Panc1 (cell line): ENCODE measurements around the gene DCAF11.

ENCODE experiments used
- POLR2AphosphoS5 ChIP-seq: IDR thresholded peaks from 2 replicates; pipeline ENCODE4 v1.6.1; 2012; ENCODE audit warnings: mild to moderate bottlenecking, low read depth, low read length, moderate library complexity
- SIN3A ChIP-seq: IDR thresholded peaks from 2 replicates; pipeline ENCODE4 v1.6.1; 2012; ENCODE audit warnings: low read depth, mild to moderate bottlenecking, low read length, moderate library complexity, borderline replicate concordance; ENCODE audit not compliant: insufficient read depth
- TCF7L2 ChIP-seq: IDR thresholded peaks from 2 replicates; pipeline ENCODE4 v1.6.1; 2011; ENCODE audit warnings: mild to moderate bottlenecking, low read depth, low read length, inconsistent platforms
- TF ChIP-seq, protein P1 (sequence below): fragments of 450-650 bp; IDR thresholded peaks from 2 replicates; pipeline ENCODE4 v1.5.1; 2017; ENCODE audit warnings: mild to moderate bottlenecking
- TF ChIP-seq, protein P2 (sequence below), 2 experiments: IDR thresholded peaks; 2 replicates each; pipeline ENCODE4 v1.6.1; 2011 to 2012; ENCODE audit warnings: low read depth in 2 of 2, control low read depth in 1 of 2, low read length in 1 of 2, mild to moderate bottlenecking in 1 of 2, moderate library complexity in 1 of 2; ENCODE audit not compliant: insufficient read depth in 1 of 2

GRCh38 chr14:24138396-24139271, 24.1 kb downstream of the DCAF11 start:
- TF ChIP-seq POLR2AphosphoS5: no peak
- TF ChIP-seq, protein P1, sequence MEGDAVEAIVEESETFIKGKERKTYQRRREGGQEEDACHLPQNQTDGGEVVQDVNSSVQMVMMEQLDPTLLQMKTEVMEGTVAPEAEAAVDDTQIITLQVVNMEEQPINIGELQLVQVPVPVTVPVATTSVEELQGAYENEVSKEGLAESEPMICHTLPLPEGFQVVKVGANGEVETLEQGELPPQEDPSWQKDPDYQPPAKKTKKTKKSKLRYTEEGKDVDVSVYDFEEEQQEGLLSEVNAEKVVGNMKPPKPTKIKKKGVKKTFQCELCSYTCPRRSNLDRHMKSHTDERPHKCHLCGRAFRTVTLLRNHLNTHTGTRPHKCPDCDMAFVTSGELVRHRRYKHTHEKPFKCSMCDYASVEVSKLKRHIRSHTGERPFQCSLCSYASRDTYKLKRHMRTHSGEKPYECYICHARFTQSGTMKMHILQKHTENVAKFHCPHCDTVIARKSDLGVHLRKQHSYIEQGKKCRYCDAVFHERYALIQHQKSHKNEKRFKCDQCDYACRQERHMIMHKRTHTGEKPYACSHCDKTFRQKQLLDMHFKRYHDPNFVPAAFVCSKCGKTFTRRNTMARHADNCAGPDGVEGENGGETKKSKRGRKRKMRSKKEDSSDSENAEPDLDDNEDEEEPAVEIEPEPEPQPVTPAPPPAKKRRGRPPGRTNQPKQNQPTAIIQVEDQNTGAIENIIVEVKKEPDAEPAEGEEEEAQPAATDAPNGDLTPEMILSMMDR: no peak
- TF ChIP-seq, protein P2, sequence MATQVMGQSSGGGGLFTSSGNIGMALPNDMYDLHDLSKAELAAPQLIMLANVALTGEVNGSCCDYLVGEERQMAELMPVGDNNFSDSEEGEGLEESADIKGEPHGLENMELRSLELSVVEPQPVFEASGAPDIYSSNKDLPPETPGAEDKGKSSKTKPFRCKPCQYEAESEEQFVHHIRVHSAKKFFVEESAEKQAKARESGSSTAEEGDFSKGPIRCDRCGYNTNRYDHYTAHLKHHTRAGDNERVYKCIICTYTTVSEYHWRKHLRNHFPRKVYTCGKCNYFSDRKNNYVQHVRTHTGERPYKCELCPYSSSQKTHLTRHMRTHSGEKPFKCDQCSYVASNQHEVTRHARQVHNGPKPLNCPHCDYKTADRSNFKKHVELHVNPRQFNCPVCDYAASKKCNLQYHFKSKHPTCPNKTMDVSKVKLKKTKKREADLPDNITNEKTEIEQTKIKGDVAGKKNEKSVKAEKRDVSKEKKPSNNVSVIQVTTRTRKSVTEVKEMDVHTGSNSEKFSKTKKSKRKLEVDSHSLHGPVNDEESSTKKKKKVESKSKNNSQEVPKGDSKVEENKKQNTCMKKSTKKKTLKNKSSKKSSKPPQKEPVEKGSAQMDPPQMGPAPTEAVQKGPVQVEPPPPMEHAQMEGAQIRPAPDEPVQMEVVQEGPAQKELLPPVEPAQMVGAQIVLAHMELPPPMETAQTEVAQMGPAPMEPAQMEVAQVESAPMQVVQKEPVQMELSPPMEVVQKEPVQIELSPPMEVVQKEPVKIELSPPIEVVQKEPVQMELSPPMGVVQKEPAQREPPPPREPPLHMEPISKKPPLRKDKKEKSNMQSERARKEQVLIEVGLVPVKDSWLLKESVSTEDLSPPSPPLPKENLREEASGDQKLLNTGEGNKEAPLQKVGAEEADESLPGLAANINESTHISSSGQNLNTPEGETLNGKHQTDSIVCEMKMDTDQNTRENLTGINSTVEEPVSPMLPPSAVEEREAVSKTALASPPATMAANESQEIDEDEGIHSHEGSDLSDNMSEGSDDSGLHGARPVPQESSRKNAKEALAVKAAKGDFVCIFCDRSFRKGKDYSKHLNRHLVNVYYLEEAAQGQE (IDR thresholded peaks at IDR 0.05; ENCODE audit: insufficient read depth in 1 of 2, low read depth in 2 of 2, low read length in 1 of 2): no peak
- TF ChIP-seq SIN3A: no peak
- no peak for TF ChIP-seq TCF7L2
